Kidney epithelial cell (primary cell): ENCODE data around the gene H19. TPM values are rescaled to one million over a fixed set of nuclear protein-coding genes. Genes with fewer than 3 reads are reported as not detected.

Experiments
- DNase-seq: peaks from one replicate; pipeline ENCODE4 v3.0.0-alpha.2; 2010; ENCODE audit warnings: low read depth
- H3K27me3 ChIP-seq: 2 replicates; pipeline ENCODE4 v1.6.0; 2011; ENCODE audit warnings: low read length; ENCODE audit not compliant: control insufficient read depth, insufficient read depth
- H3K36me3 ChIP-seq: 2 replicates; pipeline ENCODE4 v1.5.1; 2011; ENCODE audit warnings: low read length; ENCODE audit not compliant: control insufficient read depth, insufficient read depth
- H3K4me3 ChIP-seq: 2 replicates; pipeline ENCODE4 v1.5.1; 2011; ENCODE audit warnings: low read depth, mild to moderate bottlenecking, control low read depth, low read length
- total RNA-seq: library from RNA; depleted of rRNA; stranded (reverse); fragments of >200 nt; gene quantifications from 2 replicates; pipeline ENCODE4 v1.2.3, GENCODE V29; 2015
- TF ChIP-seq, protein P1 (sequence below): IDR thresholded peaks from 2 replicates; pipeline ENCODE4 v1.5.1; 2011; ENCODE audit warnings: mild to moderate bottlenecking, moderate library complexity, low read length, control low read depth, inconsistent platforms; ENCODE audit not compliant: insufficient read depth, poor library complexity, severe bottlenecking

The H19 gene
- total RNA-seq, 1 donor from 2014 or later, result 78.8 TPM

DNA sequence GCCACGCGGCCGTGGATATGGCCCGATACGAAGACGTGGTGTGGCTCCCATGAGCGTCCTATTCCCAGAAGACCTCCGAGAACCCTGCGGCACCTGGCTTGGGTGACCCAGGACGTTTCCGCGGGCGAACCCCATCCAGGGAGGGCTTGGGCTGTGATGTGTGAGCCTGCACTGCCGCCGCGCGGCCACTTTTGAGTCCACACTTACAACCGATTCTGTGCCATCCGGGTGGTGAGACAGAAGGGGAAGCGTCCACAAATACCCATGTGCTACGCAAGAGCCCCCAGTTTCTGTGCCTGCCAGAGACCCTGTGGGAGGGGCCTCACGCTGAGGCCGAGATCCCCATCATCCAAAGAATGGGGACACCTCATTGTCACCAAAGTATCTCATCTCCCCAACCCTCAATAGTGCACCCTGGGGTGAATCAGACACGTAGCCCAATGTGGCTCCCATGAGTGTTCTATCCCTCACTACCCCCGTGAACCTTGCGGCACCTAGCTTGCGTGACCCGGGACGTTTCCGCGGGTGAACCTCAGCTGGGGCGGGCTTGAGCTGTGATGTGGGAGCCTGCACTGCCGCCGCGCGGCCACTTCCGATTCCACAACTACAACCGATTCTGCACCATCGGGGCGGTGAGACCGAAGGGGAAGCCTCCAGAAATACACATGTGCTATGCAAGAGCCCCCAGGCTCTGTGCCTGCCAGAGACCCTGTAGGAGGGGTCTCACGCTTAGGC lies 4.6 kb upstream of the H19 start:
- no peak overlapping the region for H3K4me3 ChIP-seq
- TF ChIP-seq, protein P1, sequence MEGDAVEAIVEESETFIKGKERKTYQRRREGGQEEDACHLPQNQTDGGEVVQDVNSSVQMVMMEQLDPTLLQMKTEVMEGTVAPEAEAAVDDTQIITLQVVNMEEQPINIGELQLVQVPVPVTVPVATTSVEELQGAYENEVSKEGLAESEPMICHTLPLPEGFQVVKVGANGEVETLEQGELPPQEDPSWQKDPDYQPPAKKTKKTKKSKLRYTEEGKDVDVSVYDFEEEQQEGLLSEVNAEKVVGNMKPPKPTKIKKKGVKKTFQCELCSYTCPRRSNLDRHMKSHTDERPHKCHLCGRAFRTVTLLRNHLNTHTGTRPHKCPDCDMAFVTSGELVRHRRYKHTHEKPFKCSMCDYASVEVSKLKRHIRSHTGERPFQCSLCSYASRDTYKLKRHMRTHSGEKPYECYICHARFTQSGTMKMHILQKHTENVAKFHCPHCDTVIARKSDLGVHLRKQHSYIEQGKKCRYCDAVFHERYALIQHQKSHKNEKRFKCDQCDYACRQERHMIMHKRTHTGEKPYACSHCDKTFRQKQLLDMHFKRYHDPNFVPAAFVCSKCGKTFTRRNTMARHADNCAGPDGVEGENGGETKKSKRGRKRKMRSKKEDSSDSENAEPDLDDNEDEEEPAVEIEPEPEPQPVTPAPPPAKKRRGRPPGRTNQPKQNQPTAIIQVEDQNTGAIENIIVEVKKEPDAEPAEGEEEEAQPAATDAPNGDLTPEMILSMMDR, result no peak
- H3K27me3 ChIP-seq, result no peaks in the 10 kb centered on the region
- no peak for DNase-seq
- no peaks in the 10 kb centered on the region for H3K36me3 ChIP-seq

DNA sequence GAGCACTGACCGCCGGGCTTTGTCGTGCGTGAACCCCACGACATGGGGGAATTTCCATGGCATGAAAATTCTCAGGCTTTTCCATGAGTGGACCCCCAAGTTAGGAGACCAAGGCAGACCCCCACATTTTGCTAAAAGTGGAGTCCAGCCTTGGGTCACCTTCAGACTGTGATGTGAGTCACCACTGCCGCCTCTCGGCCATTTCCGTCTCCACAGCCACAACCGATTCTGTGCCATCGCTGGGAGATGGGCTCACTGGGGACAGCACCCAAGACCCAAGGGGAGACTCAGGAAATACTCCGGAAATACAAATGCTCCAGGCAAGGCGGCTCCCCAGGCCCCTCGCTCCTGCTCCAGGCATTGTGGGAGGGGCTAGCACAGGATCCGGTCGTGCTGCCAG lies 1.2 kb upstream of the H19 start:
- TF ChIP-seq, protein P1, result no peak
- DNase-seq, result no peak
- Histone ChIP-seq H3K4me3 (no peak overlapping the region), H3K36me3 (no peaks in the 10 kb centered on the region), H3K27me3 (no peaks in the 10 kb centered on the region)

DNA sequence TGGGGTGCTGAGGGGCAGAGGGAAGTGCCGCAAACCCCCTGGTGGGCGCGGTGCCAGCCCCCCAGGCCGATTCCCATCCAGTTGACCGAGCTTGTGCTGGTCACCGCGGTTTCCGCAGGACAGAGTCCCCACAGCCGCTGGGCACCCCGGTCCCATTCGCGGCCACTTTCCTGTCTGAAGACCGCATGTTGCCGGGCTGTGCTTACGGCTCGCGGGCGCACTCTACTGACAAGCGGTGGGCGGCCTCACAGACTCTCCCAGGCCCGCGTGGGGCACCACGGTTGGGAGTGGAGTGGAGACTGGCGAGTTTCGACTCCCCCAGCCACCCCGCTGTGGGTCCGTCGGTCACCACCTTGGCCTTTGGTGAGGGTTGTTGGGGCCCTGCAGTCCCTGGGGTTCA lies 648 bp upstream of the H19 start:
- TF ChIP-seq, protein P1, result no peak
- H3K4me3 ChIP-seq, result no peak overlapping the region
- no peaks in the 10 kb centered on the region for H3K27me3 ChIP-seq
- DNase-seq, result no peak
- H3K36me3 ChIP-seq, result no peaks in the 10 kb centered on the region

DNA sequence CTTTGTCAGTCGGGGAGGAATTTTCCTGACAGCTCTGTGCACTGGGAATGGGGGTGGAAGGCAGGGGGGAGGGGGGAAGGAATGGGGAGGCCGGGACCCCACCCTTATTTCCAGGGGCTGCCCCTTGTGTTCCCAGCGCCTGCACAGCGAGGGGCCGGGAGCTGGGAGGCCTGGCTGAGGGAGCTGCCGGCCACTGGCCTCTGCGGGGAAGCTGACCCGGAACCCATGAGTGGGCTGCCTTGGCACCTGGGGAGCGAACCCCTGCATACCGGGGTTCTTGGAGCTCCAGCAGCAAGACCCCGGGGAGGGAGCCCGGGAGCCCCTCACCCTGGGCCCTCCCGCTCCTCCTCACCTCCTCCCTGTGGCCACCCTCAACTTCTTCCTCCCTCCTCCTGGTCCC lies 3.5 kb downstream of the H19 start:
- Histone ChIP-seq H3K36me3 (no peaks in the 10 kb centered on the region), H3K27me3 (no peaks in the 10 kb centered on the region), H3K4me3 (no peak overlapping the region)
- TF ChIP-seq, protein P1, result no peak
- DNase-seq, result no peak

DNA sequence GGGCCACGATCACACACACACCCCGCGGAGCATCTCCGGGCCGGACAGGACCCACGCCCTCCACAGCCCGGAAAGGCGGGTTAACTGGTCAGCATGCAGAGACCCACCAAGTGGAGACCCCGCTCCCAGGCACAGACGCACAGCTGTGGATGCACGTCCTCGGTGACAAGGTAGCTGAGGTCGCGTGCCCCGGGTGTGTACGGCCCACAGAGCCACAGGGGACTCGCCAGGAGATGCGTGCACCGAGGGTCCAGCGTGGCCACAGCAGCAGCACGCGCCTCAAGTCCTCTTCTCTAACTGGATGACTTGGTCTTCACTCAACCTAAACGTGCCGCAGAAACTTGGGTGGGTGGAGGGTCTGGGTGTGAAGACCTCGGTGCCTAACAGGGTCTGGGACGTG lies 5.5 kb downstream of the H19 start:
- DNase-seq, result no peak
- TF ChIP-seq, protein P1, result no peak
- Histone ChIP-seq H3K36me3 (no peaks in the 10 kb centered on the region), H3K27me3 (no peaks in the 10 kb centered on the region), H3K4me3 (no peak overlapping the region)
